ENCODE results near the gene BRME1.

Gene BRME1

GRCh38 chr19:13890136-13890535 lies 15.8 kb downstream of the BRME1 start:
- in situ Hi-C loops (cut with MboI; ENCODE audit: low sequenced_read_pairs) = no loop called here

GRCh38 chr19:13888281-13888680 lies 17.6 kb downstream of the BRME1 start:
- in situ Hi-C loops (cut with MboI; ENCODE audit: low sequenced_read_pairs) = no loop called here

- in situ Hi-C loops (cut with MboI; ENCODE audit: low sequenced_read_pairs) = no loop called here
These were observed 18.4 kb downstream of the BRME1 start for GRCh38 chr19:13887517-13887916.

GRCh38 chr19:13887018-13887436 lies 18.9 kb downstream of the BRME1 start:
- in situ Hi-C loops (cut with MboI; ENCODE audit: low sequenced_read_pairs) = no loop called here

GRCh38 chr19:13885826-13886365 lies 20.0 kb downstream of the BRME1 start:
- in situ Hi-C loops (cut with MboI; ENCODE audit: low sequenced_read_pairs) = no loop called here

GRCh38 chr19:13884726-13885591 lies 21.0 kb downstream of the BRME1 start:
- in situ Hi-C loops (cut with MboI; ENCODE audit: low sequenced_read_pairs) = no loop called here

GRCh38 chr19:13883516-13884064 lies 22.3 kb downstream of the BRME1 start:
- in situ Hi-C loops (cut with MboI; ENCODE audit: low sequenced_read_pairs) = no loop called here

GRCh38 chr19:13882836-13883235 lies 23.1 kb downstream of the BRME1 start:
- in situ Hi-C loops (cut with MboI; ENCODE audit: low sequenced_read_pairs) = no loop called here

- in situ Hi-C loops (cut with MboI; ENCODE audit: low sequenced_read_pairs) = no loop called here
These were observed 23.5 kb downstream of the BRME1 start for GRCh38 chr19:13882419-13882795.

GRCh38 chr19:13881692-13882418 lies 24.1 kb downstream of the BRME1 start:
- in situ Hi-C loops (cut with MboI; ENCODE audit: low sequenced_read_pairs) = no loop called here

- in situ Hi-C loops (cut with MboI; ENCODE audit: low sequenced_read_pairs) = no loop called here
These were observed 24.6 kb downstream of the BRME1 start for GRCh38 chr19:13881251-13881691.

GRCh38 chr19:13880059-13881043 lies 25.6 kb downstream of the BRME1 start:
- in situ Hi-C loops (cut with MboI; ENCODE audit: low sequenced_read_pairs) = no loop called here

GRCh38 chr19:13877303-13877702 lies 28.6 kb downstream of the BRME1 start:
- in situ Hi-C loops (cut with MboI; ENCODE audit: low sequenced_read_pairs) = no loop called here

- in situ Hi-C loops (cut with MboI; ENCODE audit: low sequenced_read_pairs) = no loop called here
These were observed 29.1 kb downstream of the BRME1 start, which contains the start of gene NANOS3 for GRCh38 chr19:13876834-13877233. NANOS3 (plus strand) TSS chr19:13877134; CDS start chr19:13877249, 115 bp downstream.

- in situ Hi-C loops (cut with MboI; ENCODE audit: low sequenced_read_pairs) = no loop called here
These were observed 30.1 kb downstream of the BRME1 start for GRCh38 chr19:13875824-13876223.

- in situ Hi-C loops (cut with MboI; ENCODE audit: low sequenced_read_pairs) = no loop called here
These were observed 31.9 kb downstream of the BRME1 start for GRCh38 chr19:13873834-13874515.

GRCh38 chr19:13872695-13873389 lies 33.1 kb downstream of the BRME1 start:
- in situ Hi-C loops (cut with MboI; ENCODE audit: low sequenced_read_pairs) = no loop called here

GRCh38 chr19:13872339-13872694 lies 33.6 kb downstream of the BRME1 start:
- in situ Hi-C loops (cut with MboI; ENCODE audit: low sequenced_read_pairs) = no loop called here

GRCh38 chr19:13870873-13871272 lies 35.0 kb downstream of the BRME1 start:
- in situ Hi-C loops (cut with MboI; ENCODE audit: low sequenced_read_pairs) = no loop called here

Measured in hTERT RPE-1 (cell line).